ENCODE data around the gene NHERF2.
A peak's percentile ranks its signal among the peaks of the same experiment; 100 is the strongest.

The NHERF2 gene

GRCh38 chr16:2054543-2055245 is 28.0 kb downstream of the NHERF2 start:
- TF ChIP-seq, protein P1, sequence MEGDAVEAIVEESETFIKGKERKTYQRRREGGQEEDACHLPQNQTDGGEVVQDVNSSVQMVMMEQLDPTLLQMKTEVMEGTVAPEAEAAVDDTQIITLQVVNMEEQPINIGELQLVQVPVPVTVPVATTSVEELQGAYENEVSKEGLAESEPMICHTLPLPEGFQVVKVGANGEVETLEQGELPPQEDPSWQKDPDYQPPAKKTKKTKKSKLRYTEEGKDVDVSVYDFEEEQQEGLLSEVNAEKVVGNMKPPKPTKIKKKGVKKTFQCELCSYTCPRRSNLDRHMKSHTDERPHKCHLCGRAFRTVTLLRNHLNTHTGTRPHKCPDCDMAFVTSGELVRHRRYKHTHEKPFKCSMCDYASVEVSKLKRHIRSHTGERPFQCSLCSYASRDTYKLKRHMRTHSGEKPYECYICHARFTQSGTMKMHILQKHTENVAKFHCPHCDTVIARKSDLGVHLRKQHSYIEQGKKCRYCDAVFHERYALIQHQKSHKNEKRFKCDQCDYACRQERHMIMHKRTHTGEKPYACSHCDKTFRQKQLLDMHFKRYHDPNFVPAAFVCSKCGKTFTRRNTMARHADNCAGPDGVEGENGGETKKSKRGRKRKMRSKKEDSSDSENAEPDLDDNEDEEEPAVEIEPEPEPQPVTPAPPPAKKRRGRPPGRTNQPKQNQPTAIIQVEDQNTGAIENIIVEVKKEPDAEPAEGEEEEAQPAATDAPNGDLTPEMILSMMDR (conservative IDR thresholded peaks at IDR 0.05; ENCODE audit: low read depth, low read length) = no peak
- no peak for DNase-seq (ENCODE audit: low read depth)

GRCh38 chr16:2056077-2056476 is 29.4 kb downstream of the NHERF2 start:
- no peak for DNase-seq (ENCODE audit: low read depth)
- TF ChIP-seq, protein P1 (conservative IDR thresholded peaks at IDR 0.05; ENCODE audit: low read depth, low read length) = peak; percentile 16
- no peak overlapping the region for H3K4me3 ChIP-seq (ENCODE audit: low read length)

More at GRCh38 chr16:2054543-2055245, 28.0 kb downstream of the NHERF2 start:
- no peak overlapping the region for H3K4me3 ChIP-seq (ENCODE audit: low read length)

DNA sequence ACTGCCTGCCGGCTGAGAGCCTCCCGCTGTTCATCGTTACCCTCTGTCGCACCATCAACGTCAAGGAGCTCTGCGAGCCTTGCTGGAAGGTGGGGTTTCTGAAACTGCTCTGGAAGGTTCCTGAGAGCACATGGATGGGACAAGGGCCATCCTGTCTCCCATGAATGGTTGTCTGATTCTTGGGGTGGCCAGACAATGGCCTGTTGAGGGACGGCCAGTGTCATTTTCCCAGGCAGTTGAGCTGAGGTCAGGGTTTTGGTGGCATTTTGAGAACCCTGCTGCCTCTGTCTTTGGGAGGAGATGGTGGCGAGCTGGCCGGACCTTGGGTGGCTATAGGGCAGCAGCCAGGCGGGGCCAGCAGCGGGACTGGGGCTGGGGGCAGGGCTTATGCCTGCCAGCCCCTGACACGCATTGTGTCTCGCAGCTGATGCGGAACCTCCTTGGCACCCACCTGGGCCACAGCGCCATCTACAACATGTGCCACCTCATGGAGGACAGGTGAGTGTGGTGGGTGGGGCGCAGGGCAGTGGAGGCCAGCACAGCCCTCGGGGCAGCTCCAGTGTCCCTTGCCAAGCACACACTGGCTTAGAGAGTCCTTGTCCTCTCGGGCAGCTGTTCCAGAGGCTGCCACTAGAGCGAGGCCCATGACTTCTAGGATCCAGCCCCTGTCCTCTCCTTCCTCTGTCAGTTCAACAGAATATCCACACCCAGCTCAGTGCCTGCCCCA is 30.1 kb downstream of the NHERF2 start:
- TF ChIP-seq, protein P1 (conservative IDR thresholded peaks at IDR 0.05; ENCODE audit: low read depth, low read length) = peak; percentile 20
- H3K4me3 ChIP-seq (ENCODE audit: low read length) = no peak overlapping the region
- DNase-seq (ENCODE audit: low read depth) = no peak

GRCh38 chr16:2057438-2057837 is 30.7 kb downstream of the NHERF2 start:
- TF ChIP-seq, protein P1 (conservative IDR thresholded peaks at IDR 0.05; ENCODE audit: low read depth, low read length) = no peak
- H3K4me3 ChIP-seq (ENCODE audit: low read length) = no peak overlapping the region
- no peak for DNase-seq (ENCODE audit: low read depth)

- TF ChIP-seq, protein P1 (conservative IDR thresholded peaks at IDR 0.05; ENCODE audit: low read depth, low read length) = no peak
- no peak for DNase-seq (ENCODE audit: low read depth)
- no peak overlapping the region for H3K4me3 ChIP-seq (ENCODE audit: low read length)
These were observed 31.7 kb downstream of the NHERF2 start for GRCh38 chr16:2058420-2058819.

GRCh38 chr16:2058872-2059271 is 32.2 kb downstream of the NHERF2 start:
- DNase-seq (ENCODE audit: low read depth) = peak; percentile 59
- no peak overlapping the region for H3K4me3 ChIP-seq (ENCODE audit: low read length)
- TF ChIP-seq, protein P1 (conservative IDR thresholded peaks at IDR 0.05; ENCODE audit: low read depth, low read length) = no peak

- TF ChIP-seq, protein P1 (conservative IDR thresholded peaks at IDR 0.05; ENCODE audit: low read depth, low read length) = no peak
- no peak overlapping the region for H3K4me3 ChIP-seq (ENCODE audit: low read length)
- no peak for DNase-seq (ENCODE audit: low read depth)
These were observed 33.6 kb downstream of the NHERF2 start for GRCh38 chr16:2060346-2060745.
